Adrenal gland (tissue), 12 donors: ENCODE data around the gene TAPBPL. TPM values are rescaled to one million over a fixed set of nuclear protein-coding genes. Genes with fewer than 3 reads are reported as not detected.
A peak's percentile ranks its signal among the peaks of the same experiment; 100 is the strongest.

ENCODE experiments used
- DNase-seq, 7 donors: peaks; one replicate each; pipeline ENCODE4 v3.0.0-alpha.2; 2019 to 2020
- H3K27ac ChIP-seq, 5 donors: fragments of 200-600 bp; sonication (generic) in 4 of 5; 1 replicate in 3 of 5; 2 replicates in 2 of 5; pipeline versions ENCODE4 v1.5.1 to v1.8.0; 2016 to 2020; ENCODE audit warnings: mild to moderate bottlenecking in 1 of 5
- H3K27me3 ChIP-seq: fragments of 200-600 bp; 2 replicates; pipeline ENCODE4 v1.8.0; 2021
- H3K36me3 ChIP-seq, 2 donors: fragments of 200-600 bp; replicated peaks in 1 of 2; 1 replicate in 1 of 2; 2 replicates in 1 of 2; pipeline versions ENCODE4 v1.5.1 to v1.8.0; 2018 to 2022
- H3K4me1 ChIP-seq, 2 donors: fragments of 200-600 bp; replicated peaks in 1 of 2; 1 replicate in 1 of 2; 2 replicates in 1 of 2; pipeline versions ENCODE4 v1.5.1 to v1.8.0; 2018 to 2021
- H3K4me3 ChIP-seq, 4 donors: fragments of 200-600 bp; sonication (generic) in 3 of 4; one replicate each; pipeline ENCODE4 v1.5.1; 2016 to 2018
- H3K9me3 ChIP-seq, 3 donors: fragments of 200-600 bp; sonication (generic) in 1 of 3; replicated peaks in 1 of 3; 1 replicate in 2 of 3; 2 replicates in 1 of 3; pipeline versions ENCODE4 v1.5.1 to v1.8.0; 2016 to 2021
- CTCF ChIP-seq, 6 experiments: fragments of 450-650 bp in 4 of 6; fragments of 200-600 bp in 2 of 6; sonication (generic) in 1 of 6; IDR thresholded peaks; 1 replicate in 5 of 6; 2 replicates in 1 of 6; pipeline versions ENCODE4 v1.5.1 to v1.8.0; 2016 to 2021; ENCODE audit warnings: antibody characterized with exemption in 6 of 6, mild to moderate bottlenecking in 2 of 6, moderate library complexity in 1 of 6
- POLR2A ChIP-seq, 2 donors: fragments of 450-650 bp; IDR thresholded peaks; one replicate each; pipeline ENCODE4 v1.6.1; 2017; ENCODE audit warnings: antibody characterized with exemption in 2 of 2, mild to moderate bottlenecking in 2 of 2, moderate library complexity in 1 of 2
- WGBS, 4 donors: extraction: QIAGEN DNeasy Blood & Tissue Kit in 2 of 4; methylation state at CpG; one replicate each; pipeline versions ENCODE4 v1.1.5 to v1.1.7; 2013 to 2017; 5-methylcytosine and 5-hydroxymethylcytosine counted together
- intact Hi-C, 2 donors: fragments of 100-400 bp; cut with DNase I; formaldehyde crosslinking; loops; one replicate each; pipeline versions ENCODE4 v1.14.1 to v1.15.0; 2022 to 2023
- polyA plus RNA-seq, 3 donors: library from polyadenylated mRNA; stranded (reverse); fragments of 200-250 nt in 2 of 3; fragments of 350-450 nt in 1 of 3; fragmentation: Illumina TruSeq in 1 of 3; extraction: RNeasy Lipid Tissue Mini Kit (QIAGEN cat#74804) in 1 of 3; gene quantifications; one replicate each; pipeline ENCODE4 v1.2.3, GENCODE V29; 2013 to 2014
- total RNA-seq, 9 donors: library from RNA; depleted of rRNA in 4 of 9; stranded (reverse); fragments of >200 nt in 4 of 9; fragments of 120-200 nt in 1 of 9; fragmentation: NEBNext Ultra II Directional in 1 of 9; extraction: Animal tissue kit (Norgen Biotek cat#: 25700) in 1 of 9; gene quantifications; one replicate each; pipeline versions ENCODE4 v1.1.0 to v1.2.4, GENCODE V29; 2013 to 2023
- donor health status: healthy with polysubstance abuse.
- donor health status: Bipolar disorder and iron deficiency.
- donor health status: DM: yes; HTN: yes; CAD: no.
- donor health status: DM: no; HTN: no; CAD: no.
- donor health status: DM: no; HTN: no; CAD: no.
- donor health status: DM: yes; HTN: yes; CAD: no.

Gene TAPBPL
- total and polyA plus RNA-seq, 12 donors: 13.8 to 42.4 (median 32.0) TPM

GRCh38 chr12:6450869-6451347, 934 bp upstream of the TAPBPL start:
- peak in 1 of 7 donors; percentile 48 for DNase-seq
- WGBS, 4 donors: 9 to 11% (median 10%) methylated on average over 11 of the region's 11 CpGs
- no peaks in the 10 kb centered on the region for H3K27me3 ChIP-seq
- no peaks in the 10 kb centered on the region for H3K9me3 ChIP-seq
- H3K4me1 ChIP-seq: peaks cover 21 to 23% of the 10 kb centered on the region in 2 donors
- H3K36me3 ChIP-seq: peaks cover 0 to 16% of the 10 kb centered on the region in 2 donors
- TF ChIP-seq POLR2A (IDR thresholded peaks at IDR 0.05): no peak
- no peak for TF ChIP-seq CTCF (IDR thresholded peaks at IDR 0.05)
- H3K4me3 ChIP-seq: peak overlapping the region in 2 of 4 donors; percentile 59 to 83
- intact Hi-C loops: loop anchor here in 1 of 2 donors (5.0 kb wide), 1 partner anchor 64 kb away; no protein-coding TSS in a partner anchor
- peak overlapping the region in 4 of 5 donors; percentile 92 to 98 (median 96) for H3K27ac ChIP-seq

- WGBS, 4 donors: 2 to 11% (median 4%) methylated on average over 9 of the region's 9 CpGs
- intact Hi-C loops: loop anchor here in 1 of 2 donors (5.0 kb wide), 1 partner anchor 65 kb away; no protein-coding TSS in a partner anchor
- Histone ChIP-seq H3K36me3 (peaks cover 0 to 19% of the 10 kb centered on the region in 2 donors), H3K27ac (peak overlapping the region; percentile 92 to 98 (median 95)), H3K9me3 (no peaks in the 10 kb centered on the region), H3K4me1 (peaks cover 21 to 23% of the 10 kb centered on the region in 2 donors), H3K27me3 (no peaks in the 10 kb centered on the region), H3K4me3 (peak overlapping the region; percentile 59 to 88 (median 84))
- TF ChIP-seq CTCF (IDR thresholded peaks at IDR 0.05): no peak
- peak in 1 of 2 donors; percentile 40 for TF ChIP-seq POLR2A (IDR thresholded peaks at IDR 0.05)
- peak; percentile 51 to 76 (median 69) for DNase-seq
These were observed 552 bp downstream of the TAPBPL start for GRCh38 chr12:6452245-6452943.

GRCh38 chr12:6452944-6453630, 1.2 kb downstream of the TAPBPL start:
- 31 to 58% (median 36%) methylated on average over 1 to 17 of the region's 17 CpGs for WGBS, 4 donors

More at GRCh38 chr12:6452944-6453630, 1.2 kb downstream of the TAPBPL start:
- peaks cover 0 to 26% of the 10 kb centered on the region in 2 donors for H3K36me3 ChIP-seq
- intact Hi-C loops: loop anchor here in 1 of 2 donors (5.0 kb wide), 1 partner anchor 66 kb away; no protein-coding TSS in a partner anchor
- peak overlapping the region; percentile 92 to 98 (median 95) for H3K27ac ChIP-seq
- no peaks in the 10 kb centered on the region for H3K9me3 ChIP-seq
- no peaks in the 10 kb centered on the region for H3K27me3 ChIP-seq
- peak in 1 of 2 donors; percentile 12 for TF ChIP-seq POLR2A (IDR thresholded peaks at IDR 0.05)
- TF ChIP-seq CTCF (IDR thresholded peaks at IDR 0.05): no peak
- H3K4me1 ChIP-seq: peaks cover 21 to 23% of the 10 kb centered on the region in 2 donors
- peak overlapping the region in 1 of 4 donors; percentile 59 for H3K4me3 ChIP-seq
- peak in 5 of 7 donors; percentile 49 to 67 (median 58) for DNase-seq
